DND-41 (cell line): Measurements from ENCODE around the gene PRR16.

Experiments used
- EZH2 ChIP-seq: IDR thresholded peaks from 3 replicates; pipeline ENCODE4 v1.6.1; 2012; ENCODE audit warnings: borderline replicate concordance, low read depth, mild to moderate bottlenecking, moderate library complexity, low read length, inconsistent platforms; ENCODE audit not compliant: severe bottlenecking
- TF ChIP-seq, protein P1 (sequence below): IDR thresholded peaks from 2 replicates; pipeline ENCODE4 v1.5.1; 2012; ENCODE audit warnings: borderline replicate concordance, low read length, moderate library complexity, mild to moderate bottlenecking; ENCODE audit not compliant: poor library complexity, severe bottlenecking; ENCODE audit errors: extremely low read depth

DNA sequence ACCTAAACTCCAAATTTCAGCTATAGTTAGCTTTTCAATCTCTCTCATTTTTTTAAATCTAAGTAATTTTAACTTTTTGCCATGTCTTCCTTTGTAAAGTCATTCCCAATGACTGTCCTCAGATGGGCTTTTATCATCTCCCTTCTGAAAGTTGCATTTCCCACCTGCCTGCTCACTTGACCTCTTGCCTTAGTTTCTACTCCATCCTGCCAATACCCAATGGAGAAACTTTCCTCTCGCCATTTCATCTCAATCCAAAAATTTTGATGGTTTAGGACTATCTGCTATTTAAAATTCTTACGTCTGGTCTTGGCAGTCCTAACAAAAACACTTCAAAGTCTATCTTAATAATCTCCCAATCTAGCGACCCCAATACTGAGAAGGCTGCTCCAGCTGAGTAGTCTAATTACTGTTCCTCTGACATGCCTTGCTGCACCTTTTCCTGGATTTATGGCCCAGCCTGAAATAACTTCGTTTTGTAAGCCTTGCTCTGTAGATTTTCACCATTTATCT is 231.3 kb downstream of the PRR16 start:
- TF ChIP-seq, protein P1, sequence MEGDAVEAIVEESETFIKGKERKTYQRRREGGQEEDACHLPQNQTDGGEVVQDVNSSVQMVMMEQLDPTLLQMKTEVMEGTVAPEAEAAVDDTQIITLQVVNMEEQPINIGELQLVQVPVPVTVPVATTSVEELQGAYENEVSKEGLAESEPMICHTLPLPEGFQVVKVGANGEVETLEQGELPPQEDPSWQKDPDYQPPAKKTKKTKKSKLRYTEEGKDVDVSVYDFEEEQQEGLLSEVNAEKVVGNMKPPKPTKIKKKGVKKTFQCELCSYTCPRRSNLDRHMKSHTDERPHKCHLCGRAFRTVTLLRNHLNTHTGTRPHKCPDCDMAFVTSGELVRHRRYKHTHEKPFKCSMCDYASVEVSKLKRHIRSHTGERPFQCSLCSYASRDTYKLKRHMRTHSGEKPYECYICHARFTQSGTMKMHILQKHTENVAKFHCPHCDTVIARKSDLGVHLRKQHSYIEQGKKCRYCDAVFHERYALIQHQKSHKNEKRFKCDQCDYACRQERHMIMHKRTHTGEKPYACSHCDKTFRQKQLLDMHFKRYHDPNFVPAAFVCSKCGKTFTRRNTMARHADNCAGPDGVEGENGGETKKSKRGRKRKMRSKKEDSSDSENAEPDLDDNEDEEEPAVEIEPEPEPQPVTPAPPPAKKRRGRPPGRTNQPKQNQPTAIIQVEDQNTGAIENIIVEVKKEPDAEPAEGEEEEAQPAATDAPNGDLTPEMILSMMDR = no peak
- TF ChIP-seq EZH2 = no peak
